B cell (primary cell): Measurements from ENCODE around the gene RAB8B. TPM values are rescaled to one million over a fixed set of nuclear protein-coding genes. Genes with fewer than 3 reads are reported as not detected.
A peak's percentile ranks its signal among the peaks of the same experiment; 100 is the strongest.

Experiments
- ATAC-seq: fragments of 200-7000 bp; cut with Tn5 transposase; one replicate; pipeline ENCODE4 v1.10.0; 2021; ENCODE audit warnings: low read depth, mild to moderate bottlenecking, moderate number of reproducible peaks, moderate library complexity
- CTCF ChIA-PET: fragments of 350-600 bp; sonication (Branson Sonifier 250); formaldehyde crosslinking; loops from one replicate; lab custom pipeline; 2021; ENCODE audit warnings: antibody characterized with exemption, inconsistent platforms; lab: Charles Lee
- POLR2A ChIA-PET: fragments of 350-600 bp; sonication (Branson Sonifier 250); formaldehyde crosslinking; loops from one replicate; lab custom pipeline; 2021; ENCODE audit warnings: antibody characterized with exemption; lab: Charles Lee
- DNase-seq: peaks from one replicate; pipeline ENCODE4 v3.0.0; 2013
- H2AFZ ChIP-seq: 2 replicates; pipeline ENCODE4 v1.6.1; 2012; ENCODE audit warnings: mild to moderate bottlenecking, low read depth, low read length; ENCODE audit not compliant: insufficient read depth, poor library complexity, severe bottlenecking
- H3K27ac ChIP-seq, 2 donors: 1 replicate in 1 of 2; 2 replicates in 1 of 2; pipeline ENCODE4 v1.5.1; 2012 to 2013; ENCODE audit warnings: low read length in 2 of 2, mild to moderate bottlenecking in 2 of 2, moderate library complexity in 1 of 2
- H3K27me3 ChIP-seq, 4 experiments: fragments of 200-600 bp in 1 of 4; sonication (generic) in 1 of 4; replicated peaks in 1 of 4; 1 replicate in 2 of 4; 2 replicates in 2 of 4; pipeline versions ENCODE4 v1.6.1 to v1.7.0; 2013 to 2016; ENCODE audit warnings: low read length in 3 of 4, mild to moderate bottlenecking in 2 of 4, mixed read lengths in 1 of 4, moderate library complexity in 1 of 4; ENCODE audit not compliant: insufficient read depth in 4 of 4, control insufficient read depth in 3 of 4; ENCODE audit errors: control extremely low read depth in 1 of 4
- H3K36me3 ChIP-seq, 2 experiments: replicated peaks in 1 of 2; 1 replicate in 1 of 2; 2 replicates in 1 of 2; pipeline versions ENCODE4 v1.6.1 to v1.7.1; 2013; ENCODE audit warnings: low read length in 1 of 2; ENCODE audit not compliant: insufficient read depth in 2 of 2, control insufficient read depth in 1 of 2; ENCODE audit errors: control extremely low read depth in 1 of 2, extremely low read depth in 1 of 2
- H3K4me1 ChIP-seq, 2 donors: fragments of 200-600 bp in 1 of 2; sonication (generic) in 1 of 2; 1 replicate in 1 of 2; 2 replicates in 1 of 2; pipeline versions ENCODE4 v1.5.1 to v1.6.1; 2013 to 2017; ENCODE audit warnings: low read length in 2 of 2; ENCODE audit not compliant: control insufficient read depth in 2 of 2, insufficient read depth in 2 of 2
- H3K4me2 ChIP-seq: replicated peaks from 2 replicates; pipeline ENCODE3; 2012; ENCODE audit warnings: mild to moderate bottlenecking, low read depth, low read length; ENCODE audit not compliant: poor library complexity, severe bottlenecking
- H3K4me3 ChIP-seq, 5 experiments: fragments of 200-600 bp in 1 of 5; sonication (generic) in 1 of 5; 1 replicate in 3 of 5; 2 replicates in 2 of 5; pipeline versions ENCODE4 v1.5.1 to v1.7.0; 2011 to 2016; ENCODE audit warnings: low read length in 4 of 5, mild to moderate bottlenecking in 4 of 5, low read depth in 2 of 5, control low read depth in 1 of 5, moderate library complexity in 1 of 5; ENCODE audit not compliant: insufficient read depth in 1 of 5; ENCODE audit errors: control extremely low read depth in 1 of 5, extremely low read depth in 1 of 5
- H3K79me2 ChIP-seq: fragments of 200-600 bp; sonication (generic); one replicate; pipeline ENCODE4 v1.6.0; 2016; ENCODE audit warnings: low read length; ENCODE audit not compliant: control insufficient read depth, insufficient read depth
- H3K9ac ChIP-seq: fragments of 200-600 bp; sonication (generic); 2 replicates; pipeline ENCODE4 v1.6.1; 2017; ENCODE audit warnings: mild to moderate bottlenecking, low read length, moderate library complexity
- H3K9me3 ChIP-seq, 3 donors: one replicate each; pipeline versions ENCODE4 v1.6.1 to v1.7.1; 2013; ENCODE audit warnings: low read length in 2 of 3; ENCODE audit not compliant: control insufficient read depth in 2 of 3, insufficient read depth in 1 of 3; ENCODE audit errors: control extremely low read depth in 1 of 3
- H4K20me1 ChIP-seq: 2 replicates; pipeline ENCODE4 v1.6.0; 2012; ENCODE audit warnings: mild to moderate bottlenecking, low read length; ENCODE audit not compliant: insufficient read depth, control insufficient read depth, poor library complexity, severe bottlenecking
- H3K27ac Mint-ChIP-seq: one replicate; pipeline ENCODE4 v1.8.0; 2021; ENCODE audit warnings: mixed read lengths
- H3K27me3 Mint-ChIP-seq: one replicate; pipeline ENCODE4 v1.8.0; 2021; ENCODE audit warnings: mixed read lengths
- H3K4me1 Mint-ChIP-seq: one replicate; pipeline ENCODE4 v1.8.0; 2021; ENCODE audit warnings: mixed read lengths
- H3K4me3 Mint-ChIP-seq: one replicate; pipeline ENCODE4 v1.8.0; 2021; ENCODE audit warnings: mixed read lengths
- H3K9me3 Mint-ChIP-seq: one replicate; pipeline ENCODE4 v1.8.0; 2022; ENCODE audit warnings: mixed read lengths; ENCODE audit not compliant: insufficient read depth
- EZH2 ChIP-seq: IDR thresholded peaks from 2 replicates; pipeline ENCODE4 v1.6.1; 2012; ENCODE audit warnings: borderline replicate concordance, low read depth, mild to moderate bottlenecking, moderate library complexity, low read length; ENCODE audit not compliant: insufficient read depth, poor library complexity, severe bottlenecking
- WGBS: methylation state at CpG from one replicate; pipeline ENCODE4 v1.1.5; 2013; ENCODE audit warnings: missing lambda C conversion rate; ENCODE audit not compliant: insufficient coverage; 5-methylcytosine and 5-hydroxymethylcytosine counted together
- intact Hi-C: fragments of 100-400 bp; cut with micrococcal nuclease; formaldehyde crosslinking; loops from one replicate; pipeline ENCODE4 v1.10.0; 2022
- polyA plus RNA-seq: library from polyadenylated mRNA; depleted of rRNA; stranded (reverse); fragments of >200 nt; gene quantifications from 2 replicates; pipeline ENCODE4 v1.2.3, GENCODE V29; 2012
- total RNA-seq, 2 donors: library from RNA; stranded (reverse); fragments of 120-200 nt in 1 of 2; gene quantifications; 1 replicate in 1 of 2; 2 replicates in 1 of 2; pipeline versions ENCODE4 v1.2.3 to v1.2.4, GENCODE V29; 2013 to 2022
- TF ChIP-seq, protein P1 (sequence below): fragments of 200-600 bp; IDR thresholded peaks from one replicate; pipeline ENCODE4 v1.8.0; 2022; ENCODE audit warnings: antibody characterized with exemption, mild to moderate bottlenecking

RAB8B gene
- total and polyA plus RNA-seq, 2 donors (not counting 1 experiment from before 2014, with no cell fraction given) = 9.6 to 61.3 TPM

DNA sequence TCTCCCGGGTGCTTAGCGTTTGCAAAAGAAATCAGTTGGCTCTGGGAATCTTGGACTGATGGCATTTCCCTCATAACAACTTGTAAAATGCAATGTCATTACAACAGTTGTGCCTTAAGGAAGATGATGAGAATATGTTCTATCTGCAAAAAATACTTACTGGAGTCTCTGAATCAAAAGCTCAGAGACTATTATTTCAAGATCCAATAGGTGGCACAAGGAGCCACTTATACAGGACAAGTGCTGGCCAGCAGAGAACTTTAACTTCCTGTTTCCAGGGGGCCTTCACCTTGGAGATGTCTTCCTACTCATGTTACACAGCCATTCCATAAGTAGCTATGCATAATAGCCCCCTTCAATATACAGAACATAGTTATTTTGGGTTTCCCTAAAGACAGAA lies 23.2 kb upstream of the RAB8B start:
- H3K4me1 Mint-ChIP-seq = peaks cover 10% of the 10 kb centered on the region
- H4K20me1 ChIP-seq = no peaks in the 10 kb centered on the region
- no peaks in the 10 kb centered on the region for H3K9me3 ChIP-seq
- WGBS = 93% methylated on average over 2 of the region's 2 CpGs
- H3K36me3 ChIP-seq = no peaks in the 10 kb centered on the region
- H2AFZ ChIP-seq = peak overlapping the region; percentile 7
- H3K79me2 ChIP-seq = no peaks in the 10 kb centered on the region
- peak; percentile 25 for DNase-seq
- no peak for ATAC-seq
- TF ChIP-seq, protein P1, sequence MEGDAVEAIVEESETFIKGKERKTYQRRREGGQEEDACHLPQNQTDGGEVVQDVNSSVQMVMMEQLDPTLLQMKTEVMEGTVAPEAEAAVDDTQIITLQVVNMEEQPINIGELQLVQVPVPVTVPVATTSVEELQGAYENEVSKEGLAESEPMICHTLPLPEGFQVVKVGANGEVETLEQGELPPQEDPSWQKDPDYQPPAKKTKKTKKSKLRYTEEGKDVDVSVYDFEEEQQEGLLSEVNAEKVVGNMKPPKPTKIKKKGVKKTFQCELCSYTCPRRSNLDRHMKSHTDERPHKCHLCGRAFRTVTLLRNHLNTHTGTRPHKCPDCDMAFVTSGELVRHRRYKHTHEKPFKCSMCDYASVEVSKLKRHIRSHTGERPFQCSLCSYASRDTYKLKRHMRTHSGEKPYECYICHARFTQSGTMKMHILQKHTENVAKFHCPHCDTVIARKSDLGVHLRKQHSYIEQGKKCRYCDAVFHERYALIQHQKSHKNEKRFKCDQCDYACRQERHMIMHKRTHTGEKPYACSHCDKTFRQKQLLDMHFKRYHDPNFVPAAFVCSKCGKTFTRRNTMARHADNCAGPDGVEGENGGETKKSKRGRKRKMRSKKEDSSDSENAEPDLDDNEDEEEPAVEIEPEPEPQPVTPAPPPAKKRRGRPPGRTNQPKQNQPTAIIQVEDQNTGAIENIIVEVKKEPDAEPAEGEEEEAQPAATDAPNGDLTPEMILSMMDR = no peak
- no peak overlapping the region for H3K27ac ChIP-seq
- no peaks in the 10 kb centered on the region for H3K27me3 ChIP-seq
- ChIA-PET POLR2A (interaction anchor here (0.6 kb wide), 1 partner anchor 363 kb away, joined by 4 read pairs; no protein-coding TSS in a partner anchor), CTCF (interaction anchor here (0.6 to 1.6 kb wide), 13 partner anchors 18 to 238 kb away, joined by 3 to 8 read pairs (median 4); no protein-coding TSS in a partner anchor)
- H3K4me3 Mint-ChIP-seq = no peak overlapping the region
- H3K4me3 ChIP-seq = no peak overlapping the region
- H3K27me3 Mint-ChIP-seq = no peaks in the 10 kb centered on the region
- no peaks in the 10 kb centered on the region for H3K9me3 Mint-ChIP-seq
- H3K9ac ChIP-seq = no peak overlapping the region
- H3K27ac Mint-ChIP-seq = no peak overlapping the region
- H3K4me1 ChIP-seq = peaks cover 3 to 14% of the 10 kb centered on the region in 2 donors
- intact Hi-C loops = loop anchor here (2.0 kb wide), 1 partner anchor 237 kb away; no protein-coding TSS in a partner anchor
- H3K4me2 ChIP-seq = no peak overlapping the region

DNA sequence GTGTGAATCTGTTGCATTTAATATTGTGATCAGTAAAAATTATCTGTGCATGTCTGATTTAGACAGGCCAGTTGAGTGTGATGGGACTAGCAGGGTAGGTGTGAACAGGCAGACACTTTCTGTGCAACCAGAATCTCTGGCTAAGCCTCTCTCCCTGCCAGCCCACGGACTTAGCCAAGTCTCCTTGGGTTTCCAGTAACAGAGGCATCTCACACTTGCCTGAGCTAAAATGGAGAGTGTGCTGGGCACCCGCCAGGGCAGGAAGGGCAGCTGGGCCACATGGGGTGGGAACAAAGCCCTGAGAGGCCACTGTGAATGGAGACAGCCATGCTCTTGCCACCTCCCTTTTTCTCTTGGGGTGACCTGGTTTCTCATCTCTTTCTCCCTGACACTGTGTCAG lies 19.6 kb upstream of the RAB8B start:
- H3K4me2 ChIP-seq = no peak overlapping the region
- H3K27me3 Mint-ChIP-seq = no peaks in the 10 kb centered on the region
- POLR2A ChIA-PET = no interaction called here
- no peaks in the 10 kb centered on the region for H3K4me1 ChIP-seq
- no peaks in the 10 kb centered on the region for H3K4me1 Mint-ChIP-seq
- no peak overlapping the region for H3K9ac ChIP-seq
- 100% methylated on average over 1 of the region's 2 CpGs for WGBS
- no peaks in the 10 kb centered on the region for H3K27me3 ChIP-seq
- intact Hi-C loops = no loop called here
- no peak for TF ChIP-seq EZH2
- TF ChIP-seq, protein P1 = no peak
- no peak for ATAC-seq
- H3K4me3 ChIP-seq = no peak overlapping the region
- CTCF ChIA-PET = no interaction called here
- no peaks in the 10 kb centered on the region for H3K9me3 ChIP-seq
- no peak for DNase-seq
- no peaks in the 10 kb centered on the region for H3K9me3 Mint-ChIP-seq
- H3K27ac Mint-ChIP-seq = no peak overlapping the region
- H3K4me3 Mint-ChIP-seq = no peak overlapping the region
- no peaks in the 10 kb centered on the region for H3K36me3 ChIP-seq
- H3K27ac ChIP-seq = no peak overlapping the region
- H3K79me2 ChIP-seq = no peaks in the 10 kb centered on the region
- H4K20me1 ChIP-seq = no peaks in the 10 kb centered on the region
- H2AFZ ChIP-seq = no peak overlapping the region
